ENCODE results near the gene ZNF134.

DNA sequence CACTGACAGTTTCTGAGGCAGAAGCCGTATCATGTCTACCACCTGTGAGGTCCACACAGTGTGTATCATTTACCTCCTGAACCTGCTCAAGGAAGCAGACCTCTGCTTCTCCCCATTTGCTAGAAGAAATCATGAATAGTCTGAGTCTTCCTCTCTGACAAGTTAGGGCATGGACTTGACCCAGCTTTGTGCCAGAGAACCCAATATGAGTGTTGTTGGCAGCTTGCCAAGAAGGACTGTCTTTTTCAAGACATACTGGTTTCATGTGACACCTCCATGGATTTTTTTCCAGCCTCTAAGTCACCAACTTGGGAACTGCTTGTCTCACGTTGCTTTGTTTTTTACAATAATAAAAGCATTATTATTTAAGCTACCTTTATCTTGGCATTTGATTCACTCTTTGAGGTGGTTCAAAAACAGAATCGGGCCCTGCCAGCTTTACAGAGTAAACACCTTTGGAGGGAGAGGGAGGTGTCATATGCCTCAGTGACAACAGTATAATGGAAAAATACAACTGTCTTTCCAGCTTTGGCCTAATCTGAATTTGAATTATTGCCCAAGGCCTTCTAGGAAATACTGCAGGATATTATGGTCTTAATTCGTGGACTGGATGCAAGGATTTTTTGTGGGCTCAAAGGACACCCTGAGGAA is 28.5 kb downstream of the ZNF134 start:
- TF ChIP-seq, protein P1, sequence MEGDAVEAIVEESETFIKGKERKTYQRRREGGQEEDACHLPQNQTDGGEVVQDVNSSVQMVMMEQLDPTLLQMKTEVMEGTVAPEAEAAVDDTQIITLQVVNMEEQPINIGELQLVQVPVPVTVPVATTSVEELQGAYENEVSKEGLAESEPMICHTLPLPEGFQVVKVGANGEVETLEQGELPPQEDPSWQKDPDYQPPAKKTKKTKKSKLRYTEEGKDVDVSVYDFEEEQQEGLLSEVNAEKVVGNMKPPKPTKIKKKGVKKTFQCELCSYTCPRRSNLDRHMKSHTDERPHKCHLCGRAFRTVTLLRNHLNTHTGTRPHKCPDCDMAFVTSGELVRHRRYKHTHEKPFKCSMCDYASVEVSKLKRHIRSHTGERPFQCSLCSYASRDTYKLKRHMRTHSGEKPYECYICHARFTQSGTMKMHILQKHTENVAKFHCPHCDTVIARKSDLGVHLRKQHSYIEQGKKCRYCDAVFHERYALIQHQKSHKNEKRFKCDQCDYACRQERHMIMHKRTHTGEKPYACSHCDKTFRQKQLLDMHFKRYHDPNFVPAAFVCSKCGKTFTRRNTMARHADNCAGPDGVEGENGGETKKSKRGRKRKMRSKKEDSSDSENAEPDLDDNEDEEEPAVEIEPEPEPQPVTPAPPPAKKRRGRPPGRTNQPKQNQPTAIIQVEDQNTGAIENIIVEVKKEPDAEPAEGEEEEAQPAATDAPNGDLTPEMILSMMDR (conservative IDR thresholded peaks at IDR 0.05; ENCODE audit: low read length), result no peak
- TF ChIP-seq EZH2phosphoT487 (IDR thresholded peaks at IDR 0.05; ENCODE audit: borderline replicate concordance, low read depth, low read length), result no peak

Data from OCI-LY7 (cell line).